A673 (cell line): ENCODE measurements around the gene ZC3H15.
"Not testable (repeated sequence)": the region's sequence is repeated elsewhere in the genome, so short reads cannot be mapped to it uniquely, and the experiment has no call there.

Source experiments
- CTCF ChIP-seq: fragments of 300-800, 200-600 bp; sonication (generic); conservative IDR thresholded peaks from 2 replicates; pipeline ENCODE4 v1.5.1; 2017; ENCODE audit warnings: low read depth, mild to moderate bottlenecking, antibody characterized with exemption, low read length, moderate library complexity, mixed read lengths
- EZH2 ChIP-seq: fragments of 200-600 bp; sonication (generic); IDR thresholded peaks from 2 replicates; pipeline ENCODE4 v1.6.1; 2017; ENCODE audit warnings: borderline replicate concordance, low read depth, mild to moderate bottlenecking, mixed read lengths, antibody characterized with exemption, low read length; ENCODE audit not compliant: poor library complexity, severe bottlenecking

DNA sequence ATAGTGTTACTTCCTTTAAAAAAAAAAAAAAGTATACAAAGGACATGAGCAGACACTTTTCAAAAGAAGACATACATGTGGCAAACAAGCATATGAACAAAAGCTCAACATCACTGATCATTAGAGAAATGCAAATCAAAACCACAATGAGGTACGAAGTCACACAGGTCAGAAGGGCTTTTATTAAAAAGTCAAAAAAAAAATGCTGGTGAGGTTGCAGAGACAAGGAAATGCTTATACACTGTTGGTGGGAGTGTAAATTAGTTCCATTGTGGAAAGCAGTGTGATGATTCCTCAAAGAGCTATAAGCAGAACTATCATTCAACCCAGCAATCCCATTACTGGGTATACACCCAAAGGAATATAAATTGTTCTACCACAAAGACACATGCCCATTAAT lies 11.8 kb upstream of the ZC3H15 start:
- TF ChIP-seq CTCF, EZH2: not testable (repeated sequence)
